HEK293 (cell line): ENCODE results near the gene F9.

Experiments used
- CTCF ChIA-PET: fragments of 350-600 bp; formaldehyde crosslinking; extraction: SDS; loops from one replicate; lab custom pipeline; 2021; ENCODE audit warnings: antibody characterized with exemption; lab: Yijun Ruan, JAX
- POLR2A ChIA-PET: fragments of 300-600 bp; formaldehyde crosslinking; extraction: SDS; loops from one replicate; lab custom pipeline; 2020; ENCODE audit warnings: antibody characterized with exemption, inconsistent platforms; lab: Yijun Ruan, JAX
- H3K27ac ChIP-seq: fragments of 200-500 bp; sonication (Bioruptor generic); 2 replicates; pipeline ENCODE4 v1.5.1; 2014; ENCODE audit warnings: low read depth, low read length, control low read depth, inconsistent platforms; ENCODE audit errors: extremely low read depth
- H3K36me3 ChIP-seq, 2 experiments: fragments of 200-500 bp in 1 of 2; sonication (Bioruptor generic) in 1 of 2; 1 replicate in 1 of 2; 2 replicates in 1 of 2; pipeline ENCODE4 v1.5.1; 2014 to 2017; ENCODE audit warnings: inconsistent platforms in 2 of 2, low read length in 2 of 2; ENCODE audit not compliant: control insufficient read depth in 2 of 2, insufficient read depth in 1 of 2
- H3K4me1 ChIP-seq: fragments of 200-500 bp; sonication (Bioruptor generic); 2 replicates; pipeline ENCODE4 v1.5.1; 2014; ENCODE audit warnings: mild to moderate bottlenecking, low read length, inconsistent platforms; ENCODE audit not compliant: control insufficient read depth, insufficient read depth
- H3K4me3 ChIP-seq: 2 replicates; pipeline ENCODE4 v1.5.1; 2011; ENCODE audit warnings: low read depth, mild to moderate bottlenecking, control low read depth, low read length, moderate library complexity
- H3K9me3 ChIP-seq: fragments of 200-500 bp; sonication (Bioruptor generic); 2 replicates; pipeline ENCODE4 v1.5.1; 2014; ENCODE audit warnings: low read depth, low read length, inconsistent platforms; ENCODE audit not compliant: control insufficient read depth, insufficient read depth
- AEBP2 ChIP-seq: fragments of 450-650 bp; formaldehyde crosslinking; IDR thresholded peaks from 2 replicates; pipeline ENCODE4 v1.5.1; 2016; ENCODE audit warnings: missing biosample characterization, missing genetic modification characterization, borderline replicate concordance
- BCL11B ChIP-seq: fragments of 450-650 bp; formaldehyde crosslinking; IDR thresholded peaks from 2 replicates; pipeline ENCODE4 v1.5.1; 2016; ENCODE audit warnings: low read depth, missing biosample characterization, missing genetic modification characterization
- GLIS2 ChIP-seq: fragments of 450-650 bp; formaldehyde crosslinking; IDR thresholded peaks from 2 replicates; pipeline ENCODE4 v1.5.1; 2016; ENCODE audit warnings: missing biosample characterization, missing genetic modification characterization
- KLF7 ChIP-seq: fragments of 450-650 bp; formaldehyde crosslinking; IDR thresholded peaks from 2 replicates; pipeline ENCODE4 v1.5.1; 2016; ENCODE audit warnings: missing biosample characterization, missing genetic modification characterization, borderline replicate concordance
- ZNF280C ChIP-seq: fragments of 450-650 bp; formaldehyde crosslinking; IDR thresholded peaks from 2 replicates; pipeline ENCODE4 v1.5.1; 2016; ENCODE audit warnings: missing biosample characterization, missing genetic modification characterization
- ZNF292 ChIP-seq: fragments of 450-650 bp; formaldehyde crosslinking; IDR thresholded peaks from 2 replicates; pipeline ENCODE4 v1.5.1; 2016; ENCODE audit warnings: low read depth, missing biosample characterization, missing genetic modification characterization, borderline replicate concordance
- ZNF324 ChIP-seq: fragments of 450-650 bp; formaldehyde crosslinking; IDR thresholded peaks from 2 replicates; pipeline ENCODE4 v1.5.1; 2016; ENCODE audit warnings: missing biosample characterization, missing genetic modification characterization
- ZNF335 ChIP-seq: fragments of 450-650 bp; formaldehyde crosslinking; conservative IDR thresholded peaks from 2 replicates; pipeline ENCODE4 v1.5.1; 2016; ENCODE audit warnings: missing biosample characterization, missing genetic modification characterization
- ZNF391 ChIP-seq: fragments of 450-650 bp; formaldehyde crosslinking; IDR thresholded peaks from 2 replicates; pipeline ENCODE4 v1.5.1; 2016; ENCODE audit warnings: low read depth, missing biosample characterization, missing genetic modification characterization, borderline replicate concordance
- ZNF404 ChIP-seq: fragments of 450-650 bp; formaldehyde crosslinking; IDR thresholded peaks from 2 replicates; pipeline ENCODE4 v1.5.1; 2017; ENCODE audit warnings: missing biosample characterization, missing genetic modification characterization
- ZNF558 ChIP-seq: fragments of 450-650 bp; formaldehyde crosslinking; IDR thresholded peaks from 2 replicates; pipeline ENCODE4 v1.5.1; 2016; ENCODE audit warnings: missing biosample characterization, missing genetic modification characterization
- ZNF610 ChIP-seq: fragments of 450-650 bp; formaldehyde crosslinking; IDR thresholded peaks from 2 replicates; pipeline ENCODE4 v1.5.1; 2016; ENCODE audit warnings: missing biosample characterization, missing genetic modification characterization, borderline replicate concordance
- ZNF654 ChIP-seq: fragments of 450-650 bp; formaldehyde crosslinking; IDR thresholded peaks from 2 replicates; pipeline ENCODE4 v1.5.1; 2016; ENCODE audit warnings: low read depth, missing biosample characterization, missing genetic modification characterization
- ZNF701 ChIP-seq: fragments of 450-650 bp; formaldehyde crosslinking; IDR thresholded peaks from 2 replicates; pipeline ENCODE4 v1.5.1; 2016; ENCODE audit warnings: missing biosample characterization, missing genetic modification characterization
- ZNF791 ChIP-seq: fragments of 450-650 bp; formaldehyde crosslinking; IDR thresholded peaks from 2 replicates; pipeline ENCODE4 v1.5.1; 2016; ENCODE audit warnings: missing biosample characterization, missing genetic modification characterization
- ZSCAN16 ChIP-seq: fragments of 450-650 bp; formaldehyde crosslinking; IDR thresholded peaks from 2 replicates; pipeline ENCODE4 v1.5.1; 2016; ENCODE audit warnings: missing biosample characterization, missing genetic modification characterization
- TF ChIP-seq, protein P1 (sequence below): fragments of 450-650 bp; formaldehyde crosslinking; IDR thresholded peaks from 2 replicates; pipeline ENCODE4 v1.5.1; 2016; ENCODE audit warnings: missing biosample characterization, missing genetic modification characterization
- TF ChIP-seq, protein P2 (sequence below): fragments of 450-650 bp; formaldehyde crosslinking; IDR thresholded peaks from 2 replicates; pipeline ENCODE4 v1.5.1; 2016; ENCODE audit warnings: missing biosample characterization, missing genetic modification characterization
- TF ChIP-seq, protein P3 (sequence below): fragments of 450-650 bp; formaldehyde crosslinking; IDR thresholded peaks from 2 replicates; pipeline ENCODE4 v1.5.1; 2016; ENCODE audit warnings: missing biosample characterization, missing genetic modification characterization
- TF ChIP-seq, protein P4 (sequence below): fragments of 450-650 bp; formaldehyde crosslinking; IDR thresholded peaks from 2 replicates; pipeline ENCODE4 v1.5.1; 2016; ENCODE audit warnings: missing biosample characterization, missing genetic modification characterization
- TF ChIP-seq, protein P5 (sequence below): fragments of 450-650 bp; formaldehyde crosslinking; IDR thresholded peaks from 2 replicates; pipeline ENCODE4 v1.5.1; 2017; ENCODE audit warnings: missing biosample characterization, missing genetic modification characterization

Gene F9

GRCh38 chrX:139585613-139586012 is 55.1 kb downstream of the F9 start (continued):
- TF ChIP-seq ZNF654 (tag by site-specific recombination), result no peak
- no peak for TF ChIP-seq ZNF701 (tag by site-specific recombination)
- no peak for TF ChIP-seq BCL11B (tag by site-specific recombination)
- no peak for TF ChIP-seq ZNF280C (tag by site-specific recombination)

- Histone ChIP-seq H3K27ac (no peak overlapping the region), H3K4me3 (no peak overlapping the region), H3K9me3 (no peaks in the 10 kb centered on the region), H3K36me3 (no peaks in the 10 kb centered on the region), H3K4me1 (no peaks in the 10 kb centered on the region)
- ChIA-PET CTCF (interaction anchor here (0.6 kb wide), 1 partner anchor 30 kb away, joined by 4 read pairs; no protein-coding TSS in a partner anchor), POLR2A (no interaction called here)
- TF ChIP-seq, protein P1, sequence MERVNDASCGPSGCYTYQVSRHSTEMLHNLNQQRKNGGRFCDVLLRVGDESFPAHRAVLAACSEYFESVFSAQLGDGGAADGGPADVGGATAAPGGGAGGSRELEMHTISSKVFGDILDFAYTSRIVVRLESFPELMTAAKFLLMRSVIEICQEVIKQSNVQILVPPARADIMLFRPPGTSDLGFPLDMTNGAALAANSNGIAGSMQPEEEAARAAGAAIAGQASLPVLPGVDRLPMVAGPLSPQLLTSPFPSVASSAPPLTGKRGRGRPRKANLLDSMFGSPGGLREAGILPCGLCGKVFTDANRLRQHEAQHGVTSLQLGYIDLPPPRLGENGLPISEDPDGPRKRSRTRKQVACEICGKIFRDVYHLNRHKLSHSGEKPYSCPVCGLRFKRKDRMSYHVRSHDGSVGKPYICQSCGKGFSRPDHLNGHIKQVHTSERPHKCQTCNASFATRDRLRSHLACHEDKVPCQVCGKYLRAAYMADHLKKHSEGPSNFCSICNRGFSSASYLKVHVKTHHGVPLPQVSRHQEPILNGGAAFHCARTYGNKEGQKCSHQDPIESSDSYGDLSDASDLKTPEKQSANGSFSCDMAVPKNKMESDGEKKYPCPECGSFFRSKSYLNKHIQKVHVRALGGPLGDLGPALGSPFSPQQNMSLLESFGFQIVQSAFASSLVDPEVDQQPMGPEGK (tag by site-specific recombination), result no peak
- TF ChIP-seq ZNF791 (tag by site-specific recombination) (no peak), ZNF391 (tag by site-specific recombination) (no peak), ZNF558 (tag by site-specific recombination) (no peak), ZNF404 (tag by site-specific recombination) (no peak), AEBP2 (tag by site-specific recombination) (no peak), ZNF335 (tag by site-specific recombination) (no peak), KLF7 (no peak), GLIS2 (tag by site-specific recombination) (no peak), ZSCAN16 (tag by site-specific recombination) (no peak)
- TF ChIP-seq, protein P2, sequence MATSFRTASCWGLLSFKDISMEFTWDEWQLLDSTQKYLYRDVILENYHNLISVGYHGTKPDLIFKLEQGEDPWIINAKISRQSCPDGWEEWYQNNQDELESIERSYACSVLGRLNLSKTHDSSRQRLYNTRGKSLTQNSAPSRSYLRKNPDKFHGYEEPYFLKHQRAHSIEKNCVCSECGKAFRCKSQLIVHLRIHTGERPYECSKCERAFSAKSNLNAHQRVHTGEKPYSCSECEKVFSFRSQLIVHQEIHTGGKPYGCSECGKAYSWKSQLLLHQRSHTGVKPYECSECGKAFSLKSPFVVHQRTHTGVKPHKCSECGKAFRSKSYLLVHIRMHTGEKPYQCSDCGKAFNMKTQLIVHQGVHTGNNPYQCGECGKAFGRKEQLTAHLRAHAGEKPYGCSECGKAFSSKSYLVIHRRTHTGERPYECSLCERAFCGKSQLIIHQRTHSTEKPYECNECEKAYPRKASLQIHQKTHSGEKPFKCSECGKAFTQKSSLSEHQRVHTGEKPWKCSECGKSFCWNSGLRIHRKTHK, result no peak
- TF ChIP-seq, protein P3, sequence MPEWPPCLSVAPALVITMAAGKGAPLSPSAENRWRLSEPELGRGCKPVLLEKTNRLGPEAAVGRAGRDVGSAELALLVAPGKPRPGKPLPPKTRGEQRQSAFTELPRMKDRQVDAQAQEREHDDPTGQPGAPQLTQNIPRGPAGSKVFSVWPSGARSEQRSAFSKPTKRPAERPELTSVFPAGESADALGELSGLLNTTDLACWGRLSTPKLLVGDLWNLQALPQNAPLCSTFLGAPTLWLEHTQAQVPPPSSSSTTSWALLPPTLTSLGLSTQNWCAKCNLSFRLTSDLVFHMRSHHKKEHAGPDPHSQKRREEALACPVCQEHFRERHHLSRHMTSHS, result no peak
- TF ChIP-seq, all 188 proteins: peak for 0
Measured at GRCh38 chrX:139596068-139596467, 65.5 kb downstream of the F9 start.

DNA sequence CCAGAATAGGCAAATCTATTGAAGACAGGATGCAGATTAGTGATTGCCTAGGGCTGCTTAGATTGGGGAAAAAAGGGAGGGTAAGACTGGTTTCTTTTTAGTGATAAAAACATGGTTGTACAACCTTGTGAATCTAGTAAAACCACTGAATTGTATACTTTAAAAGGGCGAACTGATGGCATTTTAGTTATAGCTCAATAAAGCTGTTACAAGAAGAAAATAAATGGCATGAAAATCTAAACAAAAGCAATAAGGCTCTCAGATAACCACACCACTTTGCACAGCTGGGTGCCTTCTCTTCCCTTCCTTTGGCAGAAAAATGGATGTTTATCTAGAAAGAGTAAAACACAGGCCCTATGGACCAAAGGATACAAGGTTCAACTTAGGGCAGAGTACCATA is 69.6 kb downstream of the F9 start:
- CTCF ChIA-PET, result no interaction called here
- POLR2A ChIA-PET, result no interaction called here
- TF ChIP-seq, protein P4, sequence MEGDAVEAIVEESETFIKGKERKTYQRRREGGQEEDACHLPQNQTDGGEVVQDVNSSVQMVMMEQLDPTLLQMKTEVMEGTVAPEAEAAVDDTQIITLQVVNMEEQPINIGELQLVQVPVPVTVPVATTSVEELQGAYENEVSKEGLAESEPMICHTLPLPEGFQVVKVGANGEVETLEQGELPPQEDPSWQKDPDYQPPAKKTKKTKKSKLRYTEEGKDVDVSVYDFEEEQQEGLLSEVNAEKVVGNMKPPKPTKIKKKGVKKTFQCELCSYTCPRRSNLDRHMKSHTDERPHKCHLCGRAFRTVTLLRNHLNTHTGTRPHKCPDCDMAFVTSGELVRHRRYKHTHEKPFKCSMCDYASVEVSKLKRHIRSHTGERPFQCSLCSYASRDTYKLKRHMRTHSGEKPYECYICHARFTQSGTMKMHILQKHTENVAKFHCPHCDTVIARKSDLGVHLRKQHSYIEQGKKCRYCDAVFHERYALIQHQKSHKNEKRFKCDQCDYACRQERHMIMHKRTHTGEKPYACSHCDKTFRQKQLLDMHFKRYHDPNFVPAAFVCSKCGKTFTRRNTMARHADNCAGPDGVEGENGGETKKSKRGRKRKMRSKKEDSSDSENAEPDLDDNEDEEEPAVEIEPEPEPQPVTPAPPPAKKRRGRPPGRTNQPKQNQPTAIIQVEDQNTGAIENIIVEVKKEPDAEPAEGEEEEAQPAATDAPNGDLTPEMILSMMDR (tag by site-specific recombination), result no peak
- TF ChIP-seq ZSCAN16 (tag by site-specific recombination) (no peak), ZNF292 (tag by site-specific recombination) (no peak), ZNF324 (no peak), ZNF610 (tag by site-specific recombination) (0 out of 2 replicates have a peak, but pooled peaks have one; percentile 33)
- TF ChIP-seq, protein P5, sequence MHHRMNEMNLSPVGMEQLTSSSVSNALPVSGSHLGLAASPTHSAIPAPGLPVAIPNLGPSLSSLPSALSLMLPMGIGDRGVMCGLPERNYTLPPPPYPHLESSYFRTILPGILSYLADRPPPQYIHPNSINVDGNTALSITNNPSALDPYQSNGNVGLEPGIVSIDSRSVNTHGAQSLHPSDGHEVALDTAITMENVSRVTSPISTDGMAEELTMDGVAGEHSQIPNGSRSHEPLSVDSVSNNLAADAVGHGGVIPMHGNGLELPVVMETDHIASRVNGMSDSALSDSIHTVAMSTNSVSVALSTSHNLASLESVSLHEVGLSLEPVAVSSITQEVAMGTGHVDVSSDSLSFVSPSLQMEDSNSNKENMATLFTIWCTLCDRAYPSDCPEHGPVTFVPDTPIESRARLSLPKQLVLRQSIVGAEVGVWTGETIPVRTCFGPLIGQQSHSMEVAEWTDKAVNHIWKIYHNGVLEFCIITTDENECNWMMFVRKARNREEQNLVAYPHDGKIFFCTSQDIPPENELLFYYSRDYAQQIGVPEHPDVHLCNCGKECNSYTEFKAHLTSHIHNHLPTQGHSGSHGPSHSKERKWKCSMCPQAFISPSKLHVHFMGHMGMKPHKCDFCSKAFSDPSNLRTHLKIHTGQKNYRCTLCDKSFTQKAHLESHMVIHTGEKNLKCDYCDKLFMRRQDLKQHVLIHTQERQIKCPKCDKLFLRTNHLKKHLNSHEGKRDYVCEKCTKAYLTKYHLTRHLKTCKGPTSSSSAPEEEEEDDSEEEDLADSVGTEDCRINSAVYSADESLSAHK, result no peak

More for the DNA sequence above, 69.6 kb downstream of the F9 start:
- Histone ChIP-seq H3K4me1 (no peaks in the 10 kb centered on the region), H3K4me3 (no peak overlapping the region), H3K27ac (no peak overlapping the region), H3K9me3 (no peaks in the 10 kb centered on the region), H3K36me3 (no peaks in the 10 kb centered on the region)
